Liver (tissue), 3 donors: Measurements from ENCODE around the gene TMEM178B.

Experiments
- CTCF ChIP-seq: fragments of 150-350 bp; IDR thresholded peaks from 2 replicates; pipeline ENCODE4 v1.5.1; 2017; ENCODE audit warnings: improper control_type of control experiment, low read depth, low read length; ENCODE audit not compliant: missing input control
- FOXA1 ChIP-seq: IDR thresholded peaks from 2 replicates; pipeline ENCODE4 v1.6.1; 2016; ENCODE audit warnings: antibody characterized with exemption
- GABPA ChIP-seq, 2 donors: IDR thresholded peaks in 1 of 2; conservative IDR thresholded peaks in 1 of 2; 2 replicates each; pipeline ENCODE4 v1.6.1; 2016; ENCODE audit warnings: antibody characterized with exemption in 2 of 2, mild to moderate bottlenecking in 1 of 2, moderate library complexity in 1 of 2
- MAX ChIP-seq: IDR thresholded peaks from 2 replicates; pipeline ENCODE4 v1.6.1; 2016; ENCODE audit warnings: antibody characterized with exemption
- RAD21 ChIP-seq, 2 donors: IDR thresholded peaks; 2 replicates each; pipeline ENCODE4 v1.6.1; 2016; ENCODE audit warnings: antibody characterized with exemption in 2 of 2, mild to moderate bottlenecking in 2 of 2
- SP1 ChIP-seq: IDR thresholded peaks from 2 replicates; pipeline ENCODE4 v1.6.1; 2018; ENCODE audit warnings: antibody characterized with exemption, mild to moderate bottlenecking
- TAF1 ChIP-seq: conservative IDR thresholded peaks from 2 replicates; pipeline ENCODE4 v1.6.1; 2016; ENCODE audit warnings: antibody characterized with exemption, mild to moderate bottlenecking
- ZBTB33 ChIP-seq: IDR thresholded peaks from 2 replicates; pipeline ENCODE4 v1.6.1; 2016; ENCODE audit warnings: antibody characterized with exemption
- donor health status: healthy.
- donor health status: healthy.

DNA sequence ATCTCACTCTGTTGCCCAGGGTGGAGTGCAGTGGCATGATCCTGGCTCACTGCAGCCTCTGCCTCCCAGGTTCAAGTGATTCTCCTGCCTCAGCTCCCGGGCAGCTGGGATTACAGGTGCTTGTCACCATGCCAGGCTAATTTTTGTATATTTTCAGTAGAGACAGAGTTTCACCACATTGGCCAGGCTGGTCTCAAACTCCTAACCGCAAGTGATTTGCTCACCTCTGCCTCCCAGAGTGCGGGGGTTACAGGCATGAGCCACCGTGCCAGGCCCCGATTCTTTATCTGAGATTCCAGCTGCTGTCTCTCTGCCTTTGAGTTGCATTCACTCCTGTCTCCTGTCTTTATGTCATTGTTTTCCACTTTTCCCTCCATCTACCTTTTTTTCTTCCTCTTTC is 168.7 kb downstream of the TMEM178B start:
- TF ChIP-seq GABPA (IDR thresholded peaks at IDR 0.05 in 1 of 2, conservative IDR thresholded peaks at IDR 0.05 in 1 of 2): no peak
- no peak for TF ChIP-seq TAF1
- no peak for TF ChIP-seq FOXA1
- no peak for TF ChIP-seq CTCF
- no peak for TF ChIP-seq MAX
- TF ChIP-seq ZBTB33: no peak
- no peak for TF ChIP-seq RAD21 (IDR thresholded peaks at IDR 0.05)
- TF ChIP-seq SP1: no peak
